IPS-20b (cell line): ENCODE data around the gene CRYBG3.
A peak's percentile ranks its signal among the peaks of the same experiment; 100 is the strongest.

Experiments used
- H3K27ac ChIP-seq: one replicate; pipeline ENCODE4 v1.5.1; 2013; ENCODE audit warnings: low read length
- H3K27me3 ChIP-seq: 2 replicates; pipeline ENCODE4 v1.6.1; 2013; ENCODE audit warnings: mild to moderate bottlenecking, low read length, inconsistent platforms; ENCODE audit not compliant: insufficient read depth
- H3K36me3 ChIP-seq: 2 replicates; pipeline ENCODE4 v1.6.1; 2013; ENCODE audit warnings: low read depth, mild to moderate bottlenecking, inconsistent platforms, low read length, moderate library complexity; ENCODE audit not compliant: insufficient read depth
- H3K4me1 ChIP-seq: 2 replicates; pipeline ENCODE4 v1.6.1; 2013; ENCODE audit warnings: mild to moderate bottlenecking, control low read depth, inconsistent platforms, low read length, moderate library complexity; ENCODE audit not compliant: insufficient read depth
- H3K4me3 ChIP-seq: 2 replicates; pipeline ENCODE4 v1.5.1; 2013; ENCODE audit warnings: mild to moderate bottlenecking, low read length, inconsistent platforms
- H3K9ac ChIP-seq: 2 replicates; pipeline ENCODE4 v1.6.1; 2013; ENCODE audit warnings: low read depth, mild to moderate bottlenecking, inconsistent platforms, low read length, moderate library complexity
- H3K9me3 ChIP-seq: 2 replicates; pipeline ENCODE4 v1.6.1; 2013; ENCODE audit warnings: mild to moderate bottlenecking, low read depth, low read length, inconsistent platforms; ENCODE audit not compliant: insufficient read depth

Gene CRYBG3

GRCh38 chr3:97821774-97822358 is at the start of gene CRYBG3:
CRYBG3 (plus strand) TSS chr3:97822011; CDS start chr3:97822207, 196 bp downstream.
- Histone ChIP-seq H3K9me3 (no peaks in the 10 kb centered on the region), H3K4me1 (peaks cover 3% of the 10 kb centered on the region; the same call in 1 of the 2 replicates), H3K9ac (peak within 1 kb of the TSS; percentile 69), H3K27ac (no peak within 1 kb of the TSS), H3K4me3 (peak within 1 kb of the TSS; percentile 89), H3K27me3 (peaks cover 36% of the 10 kb centered on the region), H3K36me3 (no peaks in the 10 kb centered on the region)

- Histone ChIP-seq H3K4me1 (no peaks in the 10 kb centered on the region), H3K9ac (no peak overlapping the region), H3K27me3 (no peaks in the 10 kb centered on the region), H3K9me3 (no peaks in the 10 kb centered on the region), H3K27ac (no peak overlapping the region), H3K4me3 (no peak overlapping the region), H3K36me3 (peaks cover 15% of the 10 kb centered on the region; the same call in 1 of the 2 replicates)
These were observed 48.9 kb upstream of the CRYBG3 start for GRCh38 chr3:97772926-97773325.

GRCh38 chr3:97778152-97778551 is 43.7 kb upstream of the CRYBG3 start:
- no peak overlapping the region for H3K9ac ChIP-seq
- no peak overlapping the region for H3K4me3 ChIP-seq
- H3K4me1 ChIP-seq: no peaks in the 10 kb centered on the region
- no peaks in the 10 kb centered on the region for H3K36me3 ChIP-seq
- no peaks in the 10 kb centered on the region for H3K9me3 ChIP-seq
- H3K27ac ChIP-seq: no peak overlapping the region
- no peaks in the 10 kb centered on the region for H3K27me3 ChIP-seq

GRCh38 chr3:97793420-97794019 is 28.3 kb upstream of the CRYBG3 start:
- H3K36me3 ChIP-seq: no peaks in the 10 kb centered on the region
- no peak overlapping the region for H3K9ac ChIP-seq
- H3K27me3 ChIP-seq: no peaks in the 10 kb centered on the region
- H3K27ac ChIP-seq: no peak overlapping the region
- no peaks in the 10 kb centered on the region for H3K9me3 ChIP-seq
- no peak overlapping the region for H3K4me3 ChIP-seq
- no peaks in the 10 kb centered on the region for H3K4me1 ChIP-seq

- Histone ChIP-seq H3K9me3 (no peaks in the 10 kb centered on the region), H3K9ac (no peak overlapping the region), H3K27ac (no peak overlapping the region), H3K4me3 (no peak overlapping the region), H3K4me1 (no peaks in the 10 kb centered on the region), H3K27me3 (no peaks in the 10 kb centered on the region), H3K36me3 (peaks cover 4% of the 10 kb centered on the region; the same call in 1 of the 2 replicates)
These were observed 25.9 kb upstream of the CRYBG3 start for GRCh38 chr3:97795951-97796350.

GRCh38 chr3:97804471-97804870 is 17.3 kb upstream of the CRYBG3 start:
- peaks cover 5% of the 10 kb centered on the region; the same call in 1 of the 2 replicates for H3K36me3 ChIP-seq
- no peaks in the 10 kb centered on the region for H3K4me1 ChIP-seq
- H3K9me3 ChIP-seq: no peaks in the 10 kb centered on the region
- H3K4me3 ChIP-seq: no peak overlapping the region
- H3K9ac ChIP-seq: no peak overlapping the region
- no peak overlapping the region for H3K27ac ChIP-seq
- H3K27me3 ChIP-seq: no peaks in the 10 kb centered on the region

GRCh38 chr3:97810779-97811390 is 10.9 kb upstream of the CRYBG3 start:
- Histone ChIP-seq H3K9me3 (no peaks in the 10 kb centered on the region), H3K9ac (no peak overlapping the region), H3K4me3 (no peak overlapping the region), H3K27me3 (no peaks in the 10 kb centered on the region), H3K36me3 (no peaks in the 10 kb centered on the region), H3K4me1 (no peaks in the 10 kb centered on the region), H3K27ac (no peak overlapping the region)

- Histone ChIP-seq H3K9me3 (no peaks in the 10 kb centered on the region), H3K4me1 (no peaks in the 10 kb centered on the region), H3K27me3 (peaks cover 6% of the 10 kb centered on the region), H3K4me3 (no peak overlapping the region), H3K27ac (no peak overlapping the region), H3K9ac (no peak overlapping the region), H3K36me3 (no peaks in the 10 kb centered on the region)
These were observed 6.5 kb upstream of the CRYBG3 start for GRCh38 chr3:97815149-97815917.

GRCh38 chr3:97816811-97817210 is 5.0 kb upstream of the CRYBG3 start:
- peaks cover 3% of the 10 kb centered on the region; the same call in 1 of the 2 replicates for H3K4me1 ChIP-seq
- no peaks in the 10 kb centered on the region for H3K9me3 ChIP-seq
- no peak overlapping the region for H3K4me3 ChIP-seq
- H3K27me3 ChIP-seq: peaks cover 17% of the 10 kb centered on the region
- H3K36me3 ChIP-seq: no peaks in the 10 kb centered on the region
- no peak overlapping the region for H3K9ac ChIP-seq
- H3K27ac ChIP-seq: no peak overlapping the region

- H3K36me3 ChIP-seq: no peaks in the 10 kb centered on the region
- peaks cover 24% of the 10 kb centered on the region for H3K27me3 ChIP-seq
- no peak overlapping the region for H3K27ac ChIP-seq
- no peak overlapping the region for H3K4me3 ChIP-seq
- no peaks in the 10 kb centered on the region for H3K9me3 ChIP-seq
- peaks cover 3% of the 10 kb centered on the region; the same call in 1 of the 2 replicates for H3K4me1 ChIP-seq
- H3K9ac ChIP-seq: no peak overlapping the region
These were observed 3.8 kb upstream of the CRYBG3 start for GRCh38 chr3:97817965-97818364.

- Histone ChIP-seq H3K9ac (no peak overlapping the region), H3K4me3 (peak overlapping the region; percentile 89), H3K27ac (no peak overlapping the region), H3K36me3 (no peaks in the 10 kb centered on the region), H3K27me3 (peaks cover 36% of the 10 kb centered on the region), H3K9me3 (no peaks in the 10 kb centered on the region), H3K4me1 (peaks cover 3% of the 10 kb centered on the region; the same call in 1 of the 2 replicates)
These were observed 1.0 kb upstream of the CRYBG3 start for GRCh38 chr3:97820780-97821179.
